G401 (cell line): Measurements from ENCODE around the gene TIMP1. TPM values are rescaled to one million over a fixed set of nuclear protein-coding genes. Genes with fewer than 3 reads are reported as not detected.

ENCODE experiments used
- DNase-seq: peaks from one replicate; pipeline ENCODE4 v3.0.0-alpha.2; 2015; ENCODE audit warnings: low spot score
- in situ Hi-C: cut with HindIII; loops from 2 replicates; pipeline ENCODE4 v1.10.0; 2016; ENCODE audit warnings: low sequenced_read_pairs, mixed read lengths
- total RNA-seq: library from RNA; depleted of rRNA; stranded (reverse); fragments of >200 nt; shearing (Covaris generic); gene quantifications from 2 replicates; pipeline ENCODE4 v1.2.3, GENCODE V29; 2014

TIMP1 gene
- total RNA-seq, 1 experiment from 2014 or later = 43.0 TPM

DNA sequence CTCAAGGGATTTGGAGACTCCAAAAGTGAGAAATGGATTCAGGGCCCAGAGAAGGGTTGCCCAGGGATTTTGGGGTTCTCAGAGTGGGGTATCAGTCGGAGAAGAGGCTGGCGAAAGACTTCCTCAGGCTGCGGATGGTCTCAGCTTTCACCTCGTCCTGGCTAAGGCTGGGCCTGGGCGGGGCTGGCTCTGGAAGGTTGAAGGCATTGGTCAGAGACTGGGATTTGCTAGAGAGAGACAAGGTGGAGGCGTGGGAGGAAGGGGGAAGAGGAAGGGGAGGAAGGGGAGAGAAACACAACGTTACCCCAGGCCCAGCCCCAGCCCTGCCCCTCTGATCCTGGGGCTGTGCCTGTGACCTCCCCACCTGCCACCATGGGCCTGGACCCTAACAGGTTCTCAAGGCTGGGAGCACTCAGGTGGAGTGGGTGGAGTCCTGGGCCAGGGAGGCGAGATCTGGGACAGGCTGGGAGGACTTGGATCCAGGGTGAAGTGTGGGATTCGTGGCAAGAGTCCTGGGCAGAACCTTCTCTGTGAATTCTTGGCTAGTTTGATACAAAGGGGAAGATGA, 9.4 kb upstream of the TIMP1 start:
- no peak for DNase-seq

DNA sequence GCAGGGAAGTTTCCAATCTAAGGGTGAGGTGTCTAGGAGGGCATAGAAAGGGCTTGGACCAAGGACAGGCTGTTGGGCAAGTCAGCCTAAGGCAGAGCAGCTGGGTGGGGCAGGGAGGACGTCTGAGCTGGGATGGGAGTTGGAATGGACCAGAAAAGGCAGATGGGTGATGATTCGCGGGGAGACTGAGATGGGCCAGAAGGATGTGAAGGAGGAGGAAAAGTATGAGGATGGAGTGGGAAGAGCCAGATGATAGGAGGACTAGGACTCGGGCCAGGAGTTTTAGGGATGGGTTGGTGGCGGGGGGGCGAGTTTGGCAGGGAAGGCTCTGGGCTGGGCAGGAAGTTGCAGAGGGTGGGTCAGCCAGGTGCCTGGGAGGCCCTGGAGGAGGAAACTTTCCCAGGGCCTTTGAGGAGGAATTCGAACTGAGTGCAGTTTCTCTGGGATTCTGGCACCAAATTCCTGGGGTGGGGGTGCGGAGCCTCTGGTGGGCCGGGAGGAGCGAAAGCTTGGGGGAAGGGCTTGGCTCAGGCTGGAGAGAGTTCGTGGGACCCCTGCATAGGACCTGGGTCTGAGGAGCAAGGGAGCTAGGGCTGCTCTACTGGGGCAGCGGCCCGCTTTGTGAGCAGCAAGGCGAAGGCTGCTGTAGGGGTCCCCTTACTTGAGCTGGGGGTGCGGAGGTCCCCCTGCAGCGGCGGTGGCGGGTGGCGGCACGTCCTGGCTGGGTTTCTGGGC, 8.7 kb upstream of the TIMP1 start:
- in situ Hi-C loops = no loop called here
- DNase-seq = no peak

More for the DNA sequence above, 9.4 kb upstream of the TIMP1 start:
- in situ Hi-C loops = no loop called here

DNA sequence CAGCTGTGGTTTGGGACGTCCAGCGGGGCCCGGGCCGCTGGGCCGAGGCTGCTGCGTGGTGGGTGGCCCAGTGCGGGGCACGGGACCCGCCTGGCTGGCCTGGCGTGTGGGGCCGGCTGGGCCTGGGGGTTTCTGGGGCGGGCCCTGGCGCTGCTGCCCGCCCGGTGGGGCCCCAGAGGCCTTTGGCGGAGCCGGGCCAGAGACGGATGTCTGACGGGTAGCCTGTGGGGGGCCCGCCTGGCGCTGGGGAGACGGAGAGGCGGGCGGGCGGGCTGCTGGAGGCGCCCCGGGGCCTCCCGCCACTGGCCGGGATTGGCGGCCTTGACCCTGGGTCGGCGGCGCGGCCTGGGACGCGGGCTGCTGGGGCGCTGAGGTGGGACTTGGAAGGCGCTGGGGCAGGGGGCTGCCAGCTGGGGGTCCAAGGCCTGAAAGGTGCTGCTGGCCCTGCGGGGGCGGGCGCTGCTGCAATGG, 8.1 kb upstream of the TIMP1 start:
- no peak for DNase-seq
- in situ Hi-C loops = no loop called here

DNA sequence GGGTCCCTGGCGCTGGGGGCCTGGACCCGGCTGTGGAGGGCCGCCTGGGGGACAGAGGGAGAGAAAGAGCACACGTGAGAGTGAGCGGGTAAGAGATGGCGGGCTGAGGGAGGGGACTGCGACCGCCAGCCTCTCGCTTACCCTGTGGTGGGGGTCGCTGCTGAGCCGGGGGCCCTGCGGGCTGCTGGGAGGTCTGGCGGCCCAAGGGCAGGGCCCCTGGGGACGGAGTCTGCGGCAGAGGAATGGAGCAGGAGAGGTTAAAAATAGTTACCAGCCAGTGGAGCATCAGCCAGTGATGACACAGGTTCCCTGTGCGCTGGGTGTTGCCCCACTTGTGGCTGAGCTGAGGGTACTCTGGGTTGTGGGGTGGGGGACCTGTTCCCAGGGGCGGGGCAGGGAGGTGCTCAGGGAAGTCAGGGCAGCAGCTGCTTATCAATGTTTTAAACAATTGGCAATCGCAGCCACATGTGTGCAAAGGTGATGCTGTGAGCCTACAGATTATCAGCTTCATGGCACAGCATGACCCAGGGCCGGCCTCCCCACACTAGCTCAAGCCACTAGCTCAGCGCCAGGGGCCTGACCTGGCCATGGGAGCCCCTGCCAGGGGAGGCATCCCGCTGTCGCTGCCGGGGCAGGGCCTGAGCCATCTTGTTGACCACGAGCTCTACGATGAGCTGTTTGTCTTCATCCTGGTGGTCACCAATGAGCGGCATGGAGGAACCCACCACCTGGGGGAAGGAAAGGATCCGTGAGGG, 7.5 kb upstream of the TIMP1 start:
- in situ Hi-C loops = no loop called here
- DNase-seq = no peak

DNA sequence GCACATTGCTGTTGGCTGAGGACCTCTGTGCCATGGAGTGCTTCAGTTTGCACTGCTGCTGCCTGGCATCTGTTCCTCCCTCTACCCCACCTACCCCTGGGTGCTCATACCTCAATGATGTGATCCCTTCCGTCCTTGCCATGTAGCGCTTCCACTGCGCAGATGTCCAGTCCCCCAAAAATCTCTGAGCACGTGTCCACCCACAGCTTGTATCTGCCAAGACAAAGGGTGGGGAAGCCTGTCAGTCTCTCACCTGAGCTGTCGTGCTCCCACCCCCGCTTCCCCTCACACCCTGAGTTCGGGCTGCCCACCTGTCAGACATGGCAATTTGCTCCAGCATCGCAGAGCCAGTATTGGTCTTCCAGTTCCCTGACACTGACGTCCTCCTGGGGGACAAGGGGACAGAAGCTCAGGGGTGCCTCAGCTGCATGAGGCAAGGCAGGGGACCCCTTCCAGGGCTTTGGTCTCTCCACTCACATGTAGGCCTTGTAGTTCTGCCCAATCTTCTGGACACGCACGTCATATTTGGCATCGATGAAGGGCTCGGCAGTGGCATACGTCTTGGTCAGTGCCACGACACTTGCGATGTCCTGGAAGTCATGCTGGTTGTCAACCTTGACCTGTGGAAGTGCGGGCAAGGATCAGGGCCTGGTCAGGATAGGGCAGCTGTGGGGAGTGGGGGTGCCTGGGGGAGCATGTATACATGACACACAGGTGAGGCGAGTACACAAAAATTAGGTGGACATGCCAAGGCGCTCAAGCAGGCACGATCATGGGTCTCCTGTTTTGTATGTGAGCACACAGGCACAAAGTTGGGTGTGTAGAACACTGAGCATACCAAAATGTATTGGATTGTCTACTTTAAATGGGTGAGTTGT, 6.0 kb upstream of the TIMP1 start:
- no peak for DNase-seq
- in situ Hi-C loops = no loop called here

DNA sequence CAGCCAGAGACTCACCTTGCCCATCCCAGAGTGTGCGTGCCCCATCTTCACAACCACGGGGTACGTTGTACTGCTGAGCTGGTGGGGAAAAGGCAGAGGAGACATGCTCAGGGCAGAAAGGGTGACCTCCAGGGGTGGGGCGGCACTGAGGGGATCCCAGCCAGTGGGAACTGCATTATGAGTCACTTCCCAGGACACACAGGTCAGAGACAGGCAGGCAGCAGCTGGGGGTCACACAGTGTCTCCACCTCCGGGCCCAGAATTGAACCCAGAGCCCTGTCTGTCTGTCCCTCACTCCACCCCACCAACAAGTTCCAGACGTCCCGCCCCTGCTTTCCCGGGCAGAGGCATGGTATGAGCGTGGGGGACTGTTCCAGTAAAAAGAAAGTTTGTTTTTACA, 4.8 kb upstream of the TIMP1 start:
- in situ Hi-C loops = no loop called here

DNA sequence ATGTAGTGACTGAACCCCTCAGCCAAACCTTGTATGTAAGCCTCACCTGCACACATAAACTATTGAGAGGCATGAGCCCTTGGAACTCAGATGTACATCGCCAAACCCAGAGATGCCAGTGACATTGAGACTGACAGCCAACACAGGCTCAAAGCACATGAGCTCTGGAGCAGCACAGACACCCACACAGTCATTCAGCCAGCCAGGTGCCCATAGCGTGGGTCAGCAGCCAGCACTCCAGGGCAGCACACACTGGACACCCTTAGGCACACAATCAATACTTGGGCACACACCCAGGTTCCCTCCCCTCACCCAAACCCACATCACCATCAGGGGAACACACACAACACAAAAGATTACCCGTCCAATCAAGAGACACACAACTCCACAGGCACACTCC, 4.3 kb upstream of the TIMP1 start:
- in situ Hi-C loops = no loop called here
- DNase-seq = no peak

More for the DNA sequence above, 4.8 kb upstream of the TIMP1 start:
- DNase-seq = no peak

DNA sequence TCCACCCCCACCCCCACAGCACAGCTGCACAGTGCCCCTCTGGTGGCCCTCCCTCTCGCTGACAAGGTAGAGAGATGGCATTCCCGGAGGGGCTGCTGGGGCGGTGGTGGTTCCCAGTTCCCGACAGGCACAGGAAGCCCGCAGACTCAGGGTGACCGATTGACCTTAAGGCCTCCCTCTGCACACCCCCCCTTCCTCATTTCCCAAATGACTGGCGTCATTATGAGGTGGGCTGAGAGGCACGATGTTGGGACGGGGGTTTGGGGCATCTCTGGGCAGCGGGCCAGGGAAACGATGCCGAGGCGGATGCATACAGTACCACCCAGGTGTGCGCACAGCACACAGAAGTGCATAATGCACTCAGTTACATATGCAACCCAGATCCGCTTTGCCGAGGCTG, 3.5 kb upstream of the TIMP1 start:
- in situ Hi-C loops = no loop called here
- DNase-seq = no peak

DNA sequence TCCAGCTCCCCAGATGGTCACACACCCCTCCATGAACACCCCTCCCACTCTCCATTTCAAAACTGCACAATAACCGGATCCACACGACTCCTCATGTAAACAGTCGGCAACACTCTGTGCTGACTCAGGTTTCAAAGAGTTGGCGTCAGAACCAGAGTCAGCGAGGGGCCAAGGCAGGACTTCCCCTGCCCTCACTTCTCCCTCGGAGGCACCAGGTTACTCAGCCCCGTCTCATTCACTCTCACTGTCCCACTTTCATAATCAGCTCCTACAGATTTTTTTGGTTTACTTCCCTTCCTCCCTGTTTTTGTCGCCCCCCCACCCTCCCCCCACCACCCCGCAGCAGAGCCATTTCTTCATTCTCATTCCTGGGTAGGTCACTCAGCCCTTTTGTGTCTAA, 2.7 kb upstream of the TIMP1 start:
- DNase-seq = no peak

DNA sequence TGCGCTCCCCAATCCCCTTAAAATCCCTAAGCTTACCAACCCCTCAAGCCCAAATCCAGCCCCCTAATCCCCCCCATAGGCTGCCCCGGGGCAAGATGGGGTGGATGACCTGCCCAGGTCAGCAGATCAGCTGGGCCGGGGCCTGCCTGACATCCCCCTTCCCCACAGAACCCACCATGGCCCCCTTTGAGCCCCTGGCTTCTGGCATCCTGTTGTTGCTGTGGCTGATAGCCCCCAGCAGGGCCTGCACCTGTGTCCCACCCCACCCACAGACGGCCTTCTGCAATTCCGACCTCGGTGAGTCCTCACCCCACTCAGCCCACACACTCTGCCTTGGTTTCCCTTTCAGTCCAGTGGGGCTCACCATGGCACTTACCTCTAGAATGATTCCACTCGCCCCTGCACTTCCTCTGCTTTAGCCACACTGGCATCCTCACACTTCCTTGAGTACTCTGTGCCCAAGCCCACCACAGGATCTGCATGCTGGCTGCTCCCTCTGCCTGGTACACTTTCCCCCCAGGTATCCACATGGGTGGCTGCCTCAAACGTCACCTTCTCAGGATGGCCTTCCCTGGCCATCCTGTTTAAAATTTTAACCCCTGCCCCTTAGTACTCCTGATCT, 1.1 kb downstream of the TIMP1 start:
- DNase-seq = no peak
- in situ Hi-C loops = no loop called here

More for the DNA sequence above, 2.7 kb upstream of the TIMP1 start:
- in situ Hi-C loops = no loop called here

DNA sequence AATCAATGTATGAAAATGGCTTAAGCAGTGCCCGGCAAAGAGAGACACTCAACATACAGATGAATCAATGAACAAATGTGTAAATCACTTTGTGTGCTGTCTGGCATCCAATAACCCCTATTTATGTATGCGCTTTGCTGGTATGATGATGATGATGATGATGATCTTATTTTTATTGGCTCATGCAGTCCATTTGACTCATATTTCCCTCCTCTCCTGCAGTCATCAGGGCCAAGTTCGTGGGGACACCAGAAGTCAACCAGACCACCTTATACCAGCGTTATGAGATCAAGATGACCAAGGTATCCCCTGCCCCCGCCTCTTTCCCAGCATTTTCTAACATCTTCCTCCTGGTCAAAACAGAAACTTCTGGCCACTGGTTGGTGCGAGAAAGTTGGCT, 2.5 kb downstream of the TIMP1 start:
- DNase-seq = no peak
- in situ Hi-C loops = no loop called here

DNA sequence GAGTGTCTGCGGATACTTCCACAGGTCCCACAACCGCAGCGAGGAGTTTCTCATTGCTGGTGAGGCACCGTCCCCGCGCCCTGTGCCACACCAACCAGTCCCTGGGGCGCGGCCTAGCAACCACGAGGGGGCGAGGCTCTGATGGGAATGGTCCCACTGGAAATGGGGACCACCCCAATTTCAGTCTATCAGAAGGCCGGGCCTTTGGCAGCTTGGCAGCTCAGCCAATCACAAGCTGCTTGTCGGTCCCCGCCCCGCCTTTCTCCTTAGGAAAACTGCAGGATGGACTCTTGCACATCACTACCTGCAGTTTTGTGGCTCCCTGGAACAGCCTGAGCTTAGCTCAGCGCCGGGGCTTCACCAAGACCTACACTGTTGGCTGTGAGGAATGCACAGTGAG, 3.0 kb downstream of the TIMP1 start:
- DNase-seq = no peak
- in situ Hi-C loops = no loop called here

DNA sequence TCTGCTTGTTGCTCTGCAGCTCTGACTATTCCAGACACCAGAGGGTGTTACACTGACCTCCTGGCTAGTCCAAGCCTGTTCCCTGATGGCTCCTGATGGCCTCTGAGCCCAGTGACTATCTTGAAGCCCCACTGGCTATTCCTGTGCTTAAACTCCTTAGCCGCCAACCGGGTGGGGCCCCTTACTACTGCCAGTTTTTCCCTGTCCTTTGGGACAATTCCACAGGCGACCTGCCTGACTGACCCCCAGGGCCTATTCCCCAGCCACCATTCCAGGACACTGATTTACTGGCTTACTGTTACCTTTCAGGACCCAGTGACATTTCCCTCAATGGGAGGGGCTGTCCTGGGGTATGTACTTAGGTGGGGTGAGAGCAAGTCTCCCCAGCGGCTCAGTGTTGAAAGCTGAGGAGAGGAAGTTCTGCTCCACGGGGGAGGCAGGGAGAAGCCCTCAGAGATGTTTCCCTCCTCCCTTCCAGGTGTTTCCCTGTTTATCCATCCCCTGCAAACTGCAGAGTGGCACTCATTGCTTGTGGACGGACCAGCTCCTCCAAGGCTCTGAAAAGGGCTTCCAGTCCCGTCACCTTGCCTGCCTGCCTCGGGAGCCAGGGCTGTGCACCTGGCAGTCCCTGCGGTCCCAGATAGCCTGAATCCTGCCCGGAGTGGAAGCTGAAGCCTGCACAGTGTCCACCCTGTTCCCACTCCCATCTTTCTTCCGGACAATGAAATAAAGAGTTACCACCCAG, 4.0 kb downstream of the TIMP1 start:
- in situ Hi-C loops = no loop called here
- DNase-seq = no peak

DNA sequence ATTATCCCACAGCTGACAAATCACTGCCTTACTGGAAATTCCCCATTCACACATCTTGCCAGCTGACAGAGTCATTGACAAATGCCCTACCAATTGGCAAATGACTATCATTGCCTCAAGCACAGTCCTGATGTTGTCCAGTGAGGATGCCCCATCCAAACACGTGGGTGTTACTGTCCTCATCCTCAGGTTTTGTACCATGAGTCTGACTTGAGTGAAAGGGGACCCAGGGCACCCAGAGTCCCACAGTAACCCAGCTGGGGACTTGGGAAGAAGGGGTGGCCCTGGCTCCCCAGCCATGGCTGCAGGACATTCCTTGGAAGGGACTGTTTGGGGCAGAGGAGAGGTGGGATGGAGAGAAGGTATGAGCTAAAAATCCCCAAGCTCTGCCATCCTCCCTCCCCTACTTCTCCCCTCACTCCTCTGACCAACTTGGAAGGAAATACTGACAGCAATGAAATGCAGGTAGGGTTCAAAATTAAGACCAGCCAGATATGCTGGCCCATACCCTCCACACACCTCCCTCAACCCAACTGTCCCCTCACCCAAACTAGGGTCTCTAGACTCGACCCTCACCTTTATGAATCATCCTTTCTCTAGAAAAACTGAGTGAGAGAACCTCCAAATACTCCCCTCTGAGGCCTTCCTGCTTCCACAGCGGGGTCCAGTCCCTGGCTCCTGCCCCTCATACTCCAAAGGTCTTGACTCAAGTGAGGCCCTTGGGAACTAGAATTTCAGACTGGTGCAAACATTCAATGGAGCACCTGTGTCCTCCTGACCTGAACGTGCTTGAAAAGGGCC, 5.1 kb downstream of the TIMP1 start:
- DNase-seq = no peak
- in situ Hi-C loops = no loop called here

DNA sequence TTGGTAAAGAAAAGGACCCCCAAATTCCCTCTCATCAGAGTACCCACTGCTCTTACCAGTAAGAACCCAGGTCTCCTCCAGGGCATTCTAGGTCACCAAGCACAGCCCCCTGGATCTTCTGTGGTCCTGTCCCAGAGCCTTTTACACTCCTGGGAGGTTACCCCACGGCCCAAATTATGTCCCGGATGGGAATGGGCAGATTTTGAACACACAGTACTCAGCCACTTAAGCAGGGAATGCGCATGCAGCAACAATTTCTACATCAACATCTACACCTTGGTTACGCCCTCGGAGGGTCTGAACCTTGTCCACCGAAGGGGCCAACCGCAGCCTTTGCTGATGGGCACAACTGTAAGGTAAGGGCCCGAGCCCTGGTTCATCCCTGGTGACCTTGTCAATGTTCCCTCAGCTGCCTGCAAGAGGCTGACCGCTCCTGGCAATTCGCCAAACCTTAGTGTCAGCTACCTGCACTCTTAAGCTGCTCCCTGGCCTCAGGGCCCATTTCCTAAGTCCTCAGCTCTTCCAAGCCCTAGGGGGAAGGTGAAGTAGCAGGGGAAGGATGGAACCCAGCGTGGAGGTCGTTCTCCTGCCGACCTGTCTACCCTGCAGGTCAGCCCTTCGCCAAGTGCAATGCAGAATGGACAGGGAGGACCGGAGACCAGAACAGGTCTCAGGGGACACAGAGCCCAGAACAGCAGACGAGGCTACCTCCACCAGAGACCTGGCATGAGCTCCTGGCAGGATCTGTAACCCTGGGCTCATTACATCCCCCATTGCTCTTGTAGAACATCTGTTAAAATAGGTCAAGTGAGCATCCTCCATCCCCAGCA, 5.9 kb downstream of the TIMP1 start:
- peak; percentile 25 for DNase-seq
- in situ Hi-C loops = no loop called here

DNA sequence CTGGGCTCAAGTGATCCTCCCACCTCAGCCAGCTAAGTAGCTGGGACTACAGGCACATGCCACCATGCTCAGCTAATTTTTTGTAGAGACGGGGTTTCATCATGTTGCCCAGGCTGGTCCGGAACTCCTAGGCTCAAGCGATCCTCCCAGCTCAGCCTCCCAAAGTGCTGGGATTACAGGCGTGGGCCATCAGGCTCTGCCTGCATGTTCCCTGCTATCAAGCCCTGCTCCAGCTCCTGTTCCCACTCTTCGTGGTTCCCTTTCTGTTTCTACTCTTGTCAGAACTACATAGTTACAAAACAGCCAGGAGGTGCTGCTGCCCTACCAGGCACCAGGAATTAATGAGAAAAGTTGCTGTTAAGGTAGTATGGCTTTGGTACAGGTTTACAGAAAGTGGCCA, 8.7 kb downstream of the TIMP1 start:
- in situ Hi-C loops = no loop called here
- DNase-seq = no peak

DNA sequence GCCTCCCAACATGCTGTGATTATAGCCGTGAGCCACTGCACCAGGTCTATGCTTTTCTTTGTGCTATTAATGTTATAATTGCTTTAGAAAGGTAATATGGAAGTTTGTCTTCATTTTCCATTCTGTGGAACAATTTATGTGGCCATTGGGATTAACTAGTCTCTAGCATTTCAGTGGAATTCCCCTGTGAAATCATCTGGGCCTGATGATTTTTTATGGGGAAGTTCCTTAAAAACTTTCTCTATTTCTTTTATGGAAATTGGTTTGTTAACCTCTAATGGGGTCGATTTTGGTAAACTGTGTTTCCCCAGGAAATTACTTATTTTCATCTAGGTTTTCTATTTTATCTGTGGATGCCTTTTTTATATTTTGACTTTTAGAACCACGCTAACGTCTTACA, 11.3 kb downstream of the TIMP1 start:
- in situ Hi-C loops = no loop called here

More for the DNA sequence above, 11.3 kb downstream of the TIMP1 start:
- DNase-seq = no peak
